Measurements from ENCODE around the gene KIF3A.
A peak's percentile ranks its signal among the peaks of the same experiment; 100 is the strongest.

Gene KIF3A

GRCh38 chr5:132663771-132664695 lies 73.3 kb downstream of the KIF3A start:
- TF ChIP-seq, protein P1, sequence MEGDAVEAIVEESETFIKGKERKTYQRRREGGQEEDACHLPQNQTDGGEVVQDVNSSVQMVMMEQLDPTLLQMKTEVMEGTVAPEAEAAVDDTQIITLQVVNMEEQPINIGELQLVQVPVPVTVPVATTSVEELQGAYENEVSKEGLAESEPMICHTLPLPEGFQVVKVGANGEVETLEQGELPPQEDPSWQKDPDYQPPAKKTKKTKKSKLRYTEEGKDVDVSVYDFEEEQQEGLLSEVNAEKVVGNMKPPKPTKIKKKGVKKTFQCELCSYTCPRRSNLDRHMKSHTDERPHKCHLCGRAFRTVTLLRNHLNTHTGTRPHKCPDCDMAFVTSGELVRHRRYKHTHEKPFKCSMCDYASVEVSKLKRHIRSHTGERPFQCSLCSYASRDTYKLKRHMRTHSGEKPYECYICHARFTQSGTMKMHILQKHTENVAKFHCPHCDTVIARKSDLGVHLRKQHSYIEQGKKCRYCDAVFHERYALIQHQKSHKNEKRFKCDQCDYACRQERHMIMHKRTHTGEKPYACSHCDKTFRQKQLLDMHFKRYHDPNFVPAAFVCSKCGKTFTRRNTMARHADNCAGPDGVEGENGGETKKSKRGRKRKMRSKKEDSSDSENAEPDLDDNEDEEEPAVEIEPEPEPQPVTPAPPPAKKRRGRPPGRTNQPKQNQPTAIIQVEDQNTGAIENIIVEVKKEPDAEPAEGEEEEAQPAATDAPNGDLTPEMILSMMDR (IDR thresholded peaks at IDR 0.05; ENCODE audit: low read depth, low read length, missing control alignments) = no peak
- no peak overlapping the region for H3K4me3 ChIP-seq (ENCODE audit: low read depth, low read length)
- no peak for DNase-seq (ENCODE audit: low read depth)

DNA sequence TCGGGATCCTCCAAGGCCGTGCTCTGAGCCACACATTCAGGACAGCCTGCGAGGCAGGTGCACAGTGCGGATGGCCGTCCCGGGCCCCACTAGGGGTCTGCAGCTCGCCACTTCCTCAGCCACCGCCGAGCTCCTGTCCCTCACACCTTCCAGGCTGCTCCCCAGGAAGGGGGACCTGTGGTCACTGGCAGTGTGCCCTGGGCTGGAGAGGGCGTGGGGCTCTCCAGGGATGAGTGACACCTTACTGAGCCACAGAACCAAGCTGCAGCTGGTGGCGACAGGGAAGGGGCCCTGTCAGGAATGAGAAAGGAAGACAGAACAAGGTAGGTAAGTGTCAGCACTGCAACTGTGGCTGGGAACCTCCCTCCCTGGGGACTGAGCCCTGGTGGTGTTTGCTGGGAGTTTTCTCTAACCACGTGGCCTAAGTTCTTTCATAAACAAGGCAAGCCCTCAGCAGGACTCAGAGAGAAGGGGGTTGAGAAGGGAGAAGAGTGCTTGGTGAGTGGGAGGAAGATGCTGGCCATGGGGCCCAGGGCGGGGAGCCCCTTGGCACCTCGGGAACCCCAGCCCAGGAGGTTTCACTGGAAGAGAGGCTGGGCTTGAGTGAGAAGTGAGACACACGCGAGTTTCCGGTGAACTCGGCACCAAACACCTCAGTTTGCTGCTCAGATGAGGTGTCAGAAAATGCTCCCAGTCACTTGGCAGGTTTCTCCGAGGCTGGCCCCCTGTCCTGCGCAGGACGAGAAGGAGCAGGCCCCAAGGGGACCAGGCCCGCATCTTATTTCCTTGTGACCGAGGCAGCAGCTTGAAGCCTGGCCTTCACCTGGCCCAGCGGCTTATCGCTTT lies 74.2 kb downstream of the KIF3A start:
- peak; percentile 82 for DNase-seq (ENCODE audit: low read depth)
- TF ChIP-seq, protein P1 (IDR thresholded peaks at IDR 0.05; ENCODE audit: low read depth, low read length, missing control alignments) = peak; percentile 26
- H3K4me3 ChIP-seq (ENCODE audit: low read depth, low read length) = no peak overlapping the region

- DNase-seq (ENCODE audit: low read depth) = no peak
These were observed 75.3 kb downstream of the KIF3A start for GRCh38 chr5:132662004-132662401.

GRCh38 chr5:132661231-132662003 lies 75.9 kb downstream of the KIF3A start:
- DNase-seq (ENCODE audit: low read depth) = no peak

More at GRCh38 chr5:132662004-132662401, 75.3 kb downstream of the KIF3A start:
- H3K4me3 ChIP-seq (ENCODE audit: low read depth, low read length) = no peak overlapping the region
- TF ChIP-seq, protein P1 (IDR thresholded peaks at IDR 0.05; ENCODE audit: low read depth, low read length, missing control alignments) = no peak

GRCh38 chr5:132659598-132660493 lies 77.5 kb downstream of the KIF3A start:
- H3K4me3 ChIP-seq (ENCODE audit: low read depth, low read length) = no peak overlapping the region
- TF ChIP-seq, protein P1 (IDR thresholded peaks at IDR 0.05; ENCODE audit: low read depth, low read length, missing control alignments) = no peak
- no peak for DNase-seq (ENCODE audit: low read depth)

More at GRCh38 chr5:132661231-132662003, 75.9 kb downstream of the KIF3A start:
- no peak overlapping the region for H3K4me3 ChIP-seq (ENCODE audit: low read depth, low read length)
- TF ChIP-seq, protein P1 (IDR thresholded peaks at IDR 0.05; ENCODE audit: low read depth, low read length, missing control alignments) = peak; percentile 16
